ENCODE results near the gene LRRC8C.

Gene LRRC8C

DNA sequence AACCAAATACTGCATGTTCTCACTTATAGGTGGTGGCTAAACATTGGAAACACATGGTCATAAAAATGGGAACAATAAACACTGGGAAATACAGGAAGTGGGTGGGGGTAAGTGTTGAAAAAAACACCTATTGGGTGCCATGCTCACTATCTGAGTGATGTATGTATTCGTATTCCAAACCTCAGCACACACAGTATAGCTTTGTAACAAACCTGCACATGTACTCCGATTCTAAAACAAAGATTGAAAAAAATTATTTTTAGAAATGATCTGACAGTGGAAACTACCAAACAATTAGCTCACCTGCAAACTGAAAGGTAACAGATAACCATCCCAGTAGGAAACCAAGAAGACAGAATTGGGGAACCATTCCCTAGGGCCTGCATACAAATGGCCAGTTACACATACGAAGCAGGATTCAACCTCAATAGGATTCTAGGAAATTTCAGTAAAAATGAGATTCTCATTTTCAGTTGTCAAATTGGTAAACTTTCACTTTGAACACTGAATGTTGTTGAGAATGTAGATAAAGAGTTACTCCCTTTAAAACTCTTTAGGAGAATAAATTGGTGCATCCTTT is 99.8 kb downstream of the LRRC8C start:
- WGBS, 2 donors (ENCODE audit: extremely low coverage in 2 of 2, insufficient read length in 2 of 2, insufficient replicate concordance in 1 of 2): no CpG with 5 or more reads among the region's 3 CpGs
- H3K27me3 ChIP-seq (ENCODE audit: control insufficient read depth in 3 of 3, insufficient read depth in 3 of 3, low read depth in 1 of 3, low read length in 3 of 3): no peaks in the 10 kb centered on the region
- H2AFZ ChIP-seq (ENCODE audit: low read length): no peak overlapping the region
- H3K4ac ChIP-seq (ENCODE audit: low read length): no peak overlapping the region
- DNase-seq (ENCODE audit: low spot score): no peak
- no peaks in the 10 kb centered on the region for H3K79me1 ChIP-seq (ENCODE audit: low read depth, low read length)
- H4K91ac ChIP-seq (ENCODE audit: low read depth, low read length, poor library complexity): no peak overlapping the region
- H3K4me3 ChIP-seq (ENCODE audit: low read length in 2 of 2): no peak overlapping the region
- no peak overlapping the region for H3K18ac ChIP-seq (ENCODE audit: low read length)
- no peak overlapping the region for H2AK5ac ChIP-seq (ENCODE audit: low read depth, low read length)
- no peak overlapping the region for H3K4me2 ChIP-seq (ENCODE audit: insufficient read depth, low read length, poor library complexity, severe bottlenecking)
- no peak overlapping the region for H3K23ac ChIP-seq (ENCODE audit: low read depth, low read length, poor library complexity)
- no peak overlapping the region for H2BK12ac ChIP-seq (ENCODE audit: low read length)
- no peak overlapping the region for H3K9ac ChIP-seq (ENCODE audit: low read depth, low read length, poor library complexity)
- H2BK15ac ChIP-seq (ENCODE audit: low read length): no peak overlapping the region
- H3K36me3 ChIP-seq (replicated peaks in 1 of 2; ENCODE audit: control insufficient read depth in 2 of 2, insufficient read depth in 2 of 2, low read length in 2 of 2): no peaks in the 10 kb centered on the region
- no peak overlapping the region for H2BK5ac ChIP-seq (ENCODE audit: low read length)
- H3K4me1 ChIP-seq (ENCODE audit: control insufficient read depth in 2 of 2, insufficient read depth in 1 of 2, low read depth in 1 of 2, low read length in 2 of 2): no peaks in the 10 kb centered on the region
- H3K9me3 ChIP-seq (replicated peaks in 1 of 2; ENCODE audit: control insufficient read depth in 2 of 2, insufficient read depth in 1 of 2, low read depth in 1 of 2, low read length in 2 of 2): no peaks in the 10 kb centered on the region
- H4K8ac ChIP-seq (ENCODE audit: low read depth, low read length): no peak overlapping the region
- no peak overlapping the region for H3K14ac ChIP-seq (ENCODE audit: low read length)
- H3K27ac ChIP-seq (replicated peaks; ENCODE audit: low read length): no peak overlapping the region
- H2BK120ac ChIP-seq (ENCODE audit: low read depth, low read length): no peak overlapping the region

DNA sequence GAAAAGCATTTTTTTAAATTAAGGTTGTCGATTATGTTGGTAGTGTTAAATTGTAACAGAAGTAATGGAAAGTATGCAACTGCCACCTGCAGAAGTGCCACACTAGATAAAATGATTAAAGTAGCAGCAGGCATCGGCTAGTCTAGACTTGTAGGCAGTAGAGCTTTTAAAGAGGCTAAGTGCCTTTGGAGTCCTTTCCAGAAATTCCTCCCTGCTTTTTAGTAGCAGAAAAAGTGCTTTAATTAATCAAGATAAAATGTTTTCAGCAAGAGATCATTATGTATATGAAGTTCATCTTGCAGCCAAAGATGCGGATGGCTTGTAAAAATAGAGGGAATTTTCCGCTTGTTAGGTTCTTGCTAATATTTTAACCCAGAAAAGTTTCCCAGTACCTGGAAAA is 100.8 kb downstream of the LRRC8C start:
- no peak overlapping the region for H2AFZ ChIP-seq (ENCODE audit: low read length)
- no peak overlapping the region for H3K4ac ChIP-seq (ENCODE audit: low read length)
- no peak overlapping the region for H2BK15ac ChIP-seq (ENCODE audit: low read length)
- H3K79me1 ChIP-seq (ENCODE audit: low read depth, low read length): no peaks in the 10 kb centered on the region
- no peak overlapping the region for H4K91ac ChIP-seq (ENCODE audit: low read depth, low read length, poor library complexity)
- H3K14ac ChIP-seq (ENCODE audit: low read length): no peak overlapping the region
- no peak overlapping the region for H2BK120ac ChIP-seq (ENCODE audit: low read depth, low read length)
- no peak overlapping the region for H3K23ac ChIP-seq (ENCODE audit: low read depth, low read length, poor library complexity)
- H3K27ac ChIP-seq (replicated peaks; ENCODE audit: low read length): no peak overlapping the region
- no peaks in the 10 kb centered on the region for H3K36me3 ChIP-seq (replicated peaks in 1 of 2; ENCODE audit: control insufficient read depth in 2 of 2, insufficient read depth in 2 of 2, low read length in 2 of 2)
- H3K4me1 ChIP-seq (ENCODE audit: control insufficient read depth in 2 of 2, insufficient read depth in 1 of 2, low read depth in 1 of 2, low read length in 2 of 2): no peaks in the 10 kb centered on the region
- H3K4me2 ChIP-seq (ENCODE audit: insufficient read depth, low read length, poor library complexity, severe bottlenecking): no peak overlapping the region
- H3K9ac ChIP-seq (ENCODE audit: low read depth, low read length, poor library complexity): no peak overlapping the region
- no peak overlapping the region for H2BK12ac ChIP-seq (ENCODE audit: low read length)
- H4K8ac ChIP-seq (ENCODE audit: low read depth, low read length): no peak overlapping the region
- H3K4me3 ChIP-seq (ENCODE audit: low read length in 2 of 2): no peak overlapping the region
- H2AK5ac ChIP-seq (ENCODE audit: low read depth, low read length): no peak overlapping the region
- no peak overlapping the region for H2BK5ac ChIP-seq (ENCODE audit: low read length)
- H3K27me3 ChIP-seq (ENCODE audit: control insufficient read depth in 3 of 3, insufficient read depth in 3 of 3, low read depth in 1 of 3, low read length in 3 of 3): no peaks in the 10 kb centered on the region
- no peak overlapping the region for H3K18ac ChIP-seq (ENCODE audit: low read length)
- WGBS, 2 donors (ENCODE audit: extremely low coverage in 2 of 2, insufficient read length in 2 of 2, insufficient replicate concordance in 1 of 2): 100% methylated on average over 1 of the region's 4 CpGs; no CpG with 5 or more reads in 1 of the 2 donors
- H3K9me3 ChIP-seq (replicated peaks in 1 of 2; ENCODE audit: control insufficient read depth in 2 of 2, insufficient read depth in 1 of 2, low read depth in 1 of 2, low read length in 2 of 2): no peaks in the 10 kb centered on the region
- no peak for DNase-seq (ENCODE audit: low spot score)

- Histone ChIP-seq H3K14ac (ENCODE audit: low read length) (no peak overlapping the region), H3K4me1 (ENCODE audit: control insufficient read depth in 2 of 2, insufficient read depth in 1 of 2, low read depth in 1 of 2, low read length in 2 of 2) (no peaks in the 10 kb centered on the region), H4K8ac (ENCODE audit: low read depth, low read length) (no peak overlapping the region), H3K4me2 (ENCODE audit: insufficient read depth, low read length, poor library complexity, severe bottlenecking) (no peak overlapping the region), H3K27ac (replicated peaks; ENCODE audit: low read length) (no peak overlapping the region), H2BK5ac (ENCODE audit: low read length) (no peak overlapping the region), H2AK5ac (ENCODE audit: low read depth, low read length) (no peak overlapping the region), H3K4me3 (ENCODE audit: low read length in 2 of 2) (no peak overlapping the region), H3K23ac (ENCODE audit: low read depth, low read length, poor library complexity) (no peak overlapping the region), H2AFZ (ENCODE audit: low read length) (no peak overlapping the region), H3K4ac (ENCODE audit: low read length) (no peak overlapping the region), H3K27me3 (ENCODE audit: control insufficient read depth in 3 of 3, insufficient read depth in 3 of 3, low read depth in 1 of 3, low read length in 3 of 3) (no peaks in the 10 kb centered on the region), H2BK15ac (ENCODE audit: low read length) (no peak overlapping the region), H3K9me3 (replicated peaks in 1 of 2; ENCODE audit: control insufficient read depth in 2 of 2, insufficient read depth in 1 of 2, low read depth in 1 of 2, low read length in 2 of 2) (no peaks in the 10 kb centered on the region), H3K18ac (ENCODE audit: low read length) (no peak overlapping the region), H4K91ac (ENCODE audit: low read depth, low read length, poor library complexity) (no peak overlapping the region), H3K36me3 (replicated peaks in 1 of 2; ENCODE audit: control insufficient read depth in 2 of 2, insufficient read depth in 2 of 2, low read length in 2 of 2) (no peaks in the 10 kb centered on the region), H3K9ac (ENCODE audit: low read depth, low read length, poor library complexity) (no peak overlapping the region), H3K79me1 (ENCODE audit: low read depth, low read length) (no peaks in the 10 kb centered on the region), H2BK12ac (ENCODE audit: low read length) (no peak overlapping the region), H2BK120ac (ENCODE audit: low read depth, low read length) (no peak overlapping the region)
- WGBS, 2 donors (ENCODE audit: extremely low coverage in 2 of 2, insufficient read length in 2 of 2, insufficient replicate concordance in 1 of 2): no CpG with 5 or more reads among the region's 3 CpGs
- no peak for DNase-seq (ENCODE audit: low spot score)
Observed at GRCh38 chr1:89734442-89734841, 101.5 kb downstream of the LRRC8C start.

- no peak overlapping the region for H4K8ac ChIP-seq (ENCODE audit: low read depth, low read length)
- no peak for DNase-seq (ENCODE audit: low spot score)
- H3K18ac ChIP-seq (ENCODE audit: low read length): no peak overlapping the region
- no peak overlapping the region for H3K4me2 ChIP-seq (ENCODE audit: insufficient read depth, low read length, poor library complexity, severe bottlenecking)
- H4K91ac ChIP-seq (ENCODE audit: low read depth, low read length, poor library complexity): no peak overlapping the region
- H2AK5ac ChIP-seq (ENCODE audit: low read depth, low read length): no peak overlapping the region
- H2BK120ac ChIP-seq (ENCODE audit: low read depth, low read length): no peak overlapping the region
- no peak overlapping the region for H2BK5ac ChIP-seq (ENCODE audit: low read length)
- H2BK15ac ChIP-seq (ENCODE audit: low read length): no peak overlapping the region
- H3K23ac ChIP-seq (ENCODE audit: low read depth, low read length, poor library complexity): no peak overlapping the region
- H3K79me1 ChIP-seq (ENCODE audit: low read depth, low read length): no peaks in the 10 kb centered on the region
- H3K4me1 ChIP-seq (ENCODE audit: control insufficient read depth in 2 of 2, insufficient read depth in 1 of 2, low read depth in 1 of 2, low read length in 2 of 2): no peaks in the 10 kb centered on the region
- H3K9ac ChIP-seq (ENCODE audit: low read depth, low read length, poor library complexity): no peak overlapping the region
- H3K4ac ChIP-seq (ENCODE audit: low read length): no peak overlapping the region
- H3K36me3 ChIP-seq (replicated peaks in 1 of 2; ENCODE audit: control insufficient read depth in 2 of 2, insufficient read depth in 2 of 2, low read length in 2 of 2): no peaks in the 10 kb centered on the region
- no peak overlapping the region for H3K4me3 ChIP-seq (ENCODE audit: low read length in 2 of 2)
- no CpG with 5 or more reads among the region's 1 CpG for WGBS, 2 donors (ENCODE audit: extremely low coverage in 2 of 2, insufficient read length in 2 of 2, insufficient replicate concordance in 1 of 2)
- H2AFZ ChIP-seq (ENCODE audit: low read length): no peak overlapping the region
- no peak overlapping the region for H3K27ac ChIP-seq (replicated peaks; ENCODE audit: low read length)
- H2BK12ac ChIP-seq (ENCODE audit: low read length): no peak overlapping the region
- H3K27me3 ChIP-seq (ENCODE audit: control insufficient read depth in 3 of 3, insufficient read depth in 3 of 3, low read depth in 1 of 3, low read length in 3 of 3): no peaks in the 10 kb centered on the region
- no peak overlapping the region for H3K14ac ChIP-seq (ENCODE audit: low read length)
- no peaks in the 10 kb centered on the region for H3K9me3 ChIP-seq (replicated peaks in 1 of 2; ENCODE audit: control insufficient read depth in 2 of 2, insufficient read depth in 1 of 2, low read depth in 1 of 2, low read length in 2 of 2)
Observed at GRCh38 chr1:89735479-89735878, 102.6 kb downstream of the LRRC8C start.

Measured in neuronal stem cell (in vitro differentiated cells).